ENCODE data around the gene TTC39A.

TTC39A gene

DNA sequence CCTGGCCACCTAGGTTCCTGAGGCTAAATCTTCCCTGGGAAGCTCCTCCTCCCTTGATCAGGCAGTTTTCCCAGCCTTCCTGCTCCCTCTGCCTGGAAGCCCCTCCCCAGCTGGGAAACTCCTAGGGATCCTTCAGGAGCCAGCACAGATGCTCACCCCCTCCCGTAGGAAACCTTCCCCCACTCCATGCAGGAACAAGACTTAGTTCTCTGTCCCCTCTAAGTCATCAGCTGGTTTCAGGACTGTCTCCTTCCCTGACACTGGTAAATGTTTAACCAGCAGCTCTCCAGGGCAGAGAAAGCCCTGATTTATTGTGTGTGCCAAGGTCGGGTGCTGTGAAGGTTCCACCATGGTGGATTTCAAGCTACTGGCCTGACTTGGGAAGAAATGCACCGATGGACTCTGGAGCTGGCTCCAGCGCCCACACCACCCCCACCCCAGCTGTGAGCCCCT, 25.0 kb downstream of the TTC39A start:
- H2AFZ ChIP-seq (ENCODE audit: low read length): no peak overlapping the region
- no peaks in the 10 kb centered on the region for H4K20me1 ChIP-seq (ENCODE audit: insufficient read depth, low read length)
- DNase-seq: no peak
- no peaks in the 10 kb centered on the region for H3K9me3 ChIP-seq (replicated peaks; ENCODE audit: insufficient read depth, low read length)
- H3K9me2 ChIP-seq (replicated peaks; ENCODE audit: insufficient read depth, low read length): no peaks in the 10 kb centered on the region
- H3K4me3 ChIP-seq (ENCODE audit: low read length): no peak overlapping the region
- no peaks in the 10 kb centered on the region for H3K79me2 ChIP-seq (ENCODE audit: low read length)
- no peaks in the 10 kb centered on the region for H3K27me3 ChIP-seq (replicated peaks; ENCODE audit: insufficient read depth, low read length)
- H3K36me3 ChIP-seq (replicated peaks; ENCODE audit: insufficient read depth, low read length): no peaks in the 10 kb centered on the region
- TF ChIP-seq EZH2phosphoT487 (IDR thresholded peaks at IDR 0.05; ENCODE audit: low read length) (no peak), EZH2 (optimal IDR thresholded peaks at IDR 0.05; ENCODE audit: low read depth, low read length) (no peak)
- H3K4me1 ChIP-seq (ENCODE audit: low read length): no peaks in the 10 kb centered on the region
- H3K27ac ChIP-seq (ENCODE audit: low read length): no peak overlapping the region
- no peak overlapping the region for H3K4me2 ChIP-seq (ENCODE audit: low read depth, low read length)
- H3K9ac ChIP-seq (ENCODE audit: low read length): no peak overlapping the region
- H3F3A ChIP-seq (ENCODE audit: insufficient read depth, low read length): no peaks in the 10 kb centered on the region

DNA sequence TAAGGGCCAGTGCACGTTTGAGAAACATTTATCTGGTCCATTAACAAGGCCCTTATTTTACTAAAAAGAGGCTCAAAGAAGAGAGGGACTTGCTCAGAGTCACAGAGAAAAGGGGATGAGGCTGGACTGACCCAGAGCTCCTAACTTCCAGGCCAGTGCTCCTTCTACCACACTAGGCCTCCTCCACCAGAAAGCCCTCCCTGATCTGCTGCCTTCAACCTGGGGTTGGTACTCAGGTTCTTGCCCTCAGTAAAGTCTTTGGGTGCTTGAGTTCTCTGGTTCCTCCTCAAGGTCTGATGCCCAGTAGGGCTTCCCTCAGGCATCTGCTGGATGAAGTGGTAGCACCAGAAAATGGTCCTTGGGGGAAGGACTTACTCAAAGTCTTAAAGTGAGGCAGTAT, 26.0 kb downstream of the TTC39A start:
- Histone ChIP-seq H4K20me1 (ENCODE audit: insufficient read depth, low read length) (no peaks in the 10 kb centered on the region), H3K9me2 (replicated peaks; ENCODE audit: insufficient read depth, low read length) (no peaks in the 10 kb centered on the region), H3K27me3 (replicated peaks; ENCODE audit: insufficient read depth, low read length) (no peaks in the 10 kb centered on the region), H2AFZ (ENCODE audit: low read length) (no peak overlapping the region), H3K4me2 (ENCODE audit: low read depth, low read length) (no peak overlapping the region), H3K4me1 (ENCODE audit: low read length) (no peaks in the 10 kb centered on the region), H3K27ac (ENCODE audit: low read length) (no peak overlapping the region), H3K9me3 (replicated peaks; ENCODE audit: insufficient read depth, low read length) (no peaks in the 10 kb centered on the region), H3F3A (ENCODE audit: insufficient read depth, low read length) (no peaks in the 10 kb centered on the region), H3K4me3 (ENCODE audit: low read length) (no peak overlapping the region), H3K9ac (ENCODE audit: low read length) (no peak overlapping the region), H3K79me2 (ENCODE audit: low read length) (no peaks in the 10 kb centered on the region), H3K36me3 (replicated peaks; ENCODE audit: insufficient read depth, low read length) (no peaks in the 10 kb centered on the region)
- no peak for TF ChIP-seq EZH2phosphoT487 (IDR thresholded peaks at IDR 0.05; ENCODE audit: low read length)
- no peak for TF ChIP-seq CTCF (IDR thresholded peaks at IDR 0.05; ENCODE audit: low read length)
- TF ChIP-seq EZH2 (optimal IDR thresholded peaks at IDR 0.05; ENCODE audit: low read depth, low read length): no peak
- no peak for DNase-seq

DNA sequence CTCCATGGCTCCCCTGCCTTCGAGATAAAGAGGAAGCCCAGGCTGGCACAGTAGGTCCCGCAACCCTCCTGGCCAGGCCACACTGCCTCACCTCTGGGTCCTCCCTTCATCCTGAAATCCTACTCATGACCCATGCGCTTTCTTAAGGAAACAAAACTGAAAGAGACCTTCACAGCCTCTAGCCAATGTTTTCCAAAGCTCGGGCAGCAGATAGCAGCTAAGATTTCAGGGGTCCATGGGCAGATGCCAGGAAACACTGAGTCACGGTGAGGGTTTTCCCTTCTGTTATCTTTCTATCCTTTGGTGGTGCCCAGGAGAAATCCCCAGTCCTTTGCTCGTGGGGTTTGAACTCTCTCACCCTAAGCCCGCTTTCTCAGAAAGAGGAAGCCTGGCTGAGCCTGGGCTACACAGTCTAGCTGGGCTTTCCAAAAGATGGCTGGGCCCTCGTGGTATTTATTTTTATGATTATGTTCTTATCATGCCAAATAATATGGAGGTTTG, 26.6 kb downstream of the TTC39A start:
- Histone ChIP-seq H3K9me2 (replicated peaks; ENCODE audit: insufficient read depth, low read length) (no peaks in the 10 kb centered on the region), H3K27ac (ENCODE audit: low read length) (no peak overlapping the region), H3K79me2 (ENCODE audit: low read length) (no peaks in the 10 kb centered on the region), H4K20me1 (ENCODE audit: insufficient read depth, low read length) (no peaks in the 10 kb centered on the region), H3K9me3 (replicated peaks; ENCODE audit: insufficient read depth, low read length) (no peaks in the 10 kb centered on the region), H3K4me1 (ENCODE audit: low read length) (no peaks in the 10 kb centered on the region), H2AFZ (ENCODE audit: low read length) (no peak overlapping the region), H3F3A (ENCODE audit: insufficient read depth, low read length) (no peaks in the 10 kb centered on the region), H3K4me3 (ENCODE audit: low read length) (no peak overlapping the region), H3K27me3 (replicated peaks; ENCODE audit: insufficient read depth, low read length) (no peaks in the 10 kb centered on the region), H3K9ac (ENCODE audit: low read length) (no peak overlapping the region), H3K36me3 (replicated peaks; ENCODE audit: insufficient read depth, low read length) (no peaks in the 10 kb centered on the region), H3K4me2 (ENCODE audit: low read depth, low read length) (no peak overlapping the region)
- no peak for DNase-seq
- no peak for TF ChIP-seq EZH2 (optimal IDR thresholded peaks at IDR 0.05; ENCODE audit: low read depth, low read length)
- no peak for TF ChIP-seq EZH2phosphoT487 (IDR thresholded peaks at IDR 0.05; ENCODE audit: low read length)
- no peak for TF ChIP-seq CTCF (IDR thresholded peaks at IDR 0.05; ENCODE audit: low read length)

DNA sequence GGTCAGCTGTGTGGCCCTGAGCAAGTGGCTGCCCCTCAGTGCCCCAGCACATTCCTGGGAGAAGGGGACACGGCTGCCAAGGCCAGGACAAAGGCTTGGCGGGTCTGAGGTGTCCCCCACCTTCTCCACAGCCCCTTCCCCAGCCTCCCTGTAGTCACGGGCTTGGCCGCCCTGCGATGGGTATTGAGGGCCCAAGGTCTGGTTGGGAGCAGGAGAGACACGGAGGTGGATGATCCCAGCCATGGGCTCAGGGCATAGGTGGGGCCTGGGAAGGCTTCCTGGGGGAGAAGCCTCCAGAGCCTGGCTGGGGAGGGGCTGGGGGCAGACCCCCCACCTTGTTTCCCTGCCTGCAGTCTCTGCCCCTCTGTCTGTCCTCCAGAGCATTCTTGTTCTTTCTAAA, 27.0 kb downstream of the TTC39A start:
- H2AFZ ChIP-seq (ENCODE audit: low read length): no peak overlapping the region
- no peak overlapping the region for H3K27ac ChIP-seq (ENCODE audit: low read length)
- no peak overlapping the region for H3K9ac ChIP-seq (ENCODE audit: low read length)
- no peaks in the 10 kb centered on the region for H4K20me1 ChIP-seq (ENCODE audit: insufficient read depth, low read length)
- H3K4me2 ChIP-seq (ENCODE audit: low read depth, low read length): no peak overlapping the region
- no peaks in the 10 kb centered on the region for H3K36me3 ChIP-seq (replicated peaks; ENCODE audit: insufficient read depth, low read length)
- H3K79me2 ChIP-seq (ENCODE audit: low read length): no peaks in the 10 kb centered on the region
- TF ChIP-seq EZH2 (optimal IDR thresholded peaks at IDR 0.05; ENCODE audit: low read depth, low read length): no peak
- TF ChIP-seq CTCF (IDR thresholded peaks at IDR 0.05; ENCODE audit: low read length): no peak
- TF ChIP-seq EZH2phosphoT487 (IDR thresholded peaks at IDR 0.05; ENCODE audit: low read length): no peak
- no peaks in the 10 kb centered on the region for H3K4me1 ChIP-seq (ENCODE audit: low read length)
- H3K27me3 ChIP-seq (replicated peaks; ENCODE audit: insufficient read depth, low read length): no peaks in the 10 kb centered on the region
- H3K4me3 ChIP-seq (ENCODE audit: low read length): no peak overlapping the region
- H3F3A ChIP-seq (ENCODE audit: insufficient read depth, low read length): no peaks in the 10 kb centered on the region
- H3K9me3 ChIP-seq (replicated peaks; ENCODE audit: insufficient read depth, low read length): no peaks in the 10 kb centered on the region
- no peaks in the 10 kb centered on the region for H3K9me2 ChIP-seq (replicated peaks; ENCODE audit: insufficient read depth, low read length)
- DNase-seq: no peak

Data from MM.1S (cell line).